GM12892 (cell line): Measurements from ENCODE around the gene COG5.

Experiments used
- POLR2A ChIP-seq: IDR thresholded peaks from 2 replicates; pipeline ENCODE4 v1.6.1; 2011; ENCODE audit warnings: low read depth, low read length, control low read depth
- POLR2AphosphoS5 ChIP-seq: IDR thresholded peaks from 2 replicates; pipeline ENCODE4 v1.6.1; 2011; ENCODE audit warnings: low read depth, low read length, control low read depth

DNA sequence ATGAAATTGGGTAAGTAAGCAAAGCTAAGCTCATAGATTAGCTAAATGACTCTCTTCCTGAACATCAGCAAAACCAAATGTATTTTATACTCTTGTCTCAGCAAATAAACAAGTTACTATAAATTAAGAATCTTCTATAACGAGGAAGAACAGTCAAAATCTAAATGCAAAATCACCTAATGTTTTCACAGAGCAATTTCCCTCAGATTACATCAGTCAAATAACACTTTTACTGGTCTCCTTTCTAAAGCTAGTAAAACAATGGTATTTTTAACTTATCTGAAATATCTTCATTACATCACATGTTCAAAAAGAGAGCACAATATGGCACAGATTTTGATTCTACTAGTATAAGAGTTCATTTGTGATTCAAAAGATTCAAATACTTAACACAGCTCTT lies 110.3 kb downstream of the COG5 start:
- TF ChIP-seq POLR2AphosphoS5 (no peak), POLR2A (no peak)
